HG02642 (cell line): ENCODE results near the gene DPT.

Experiments used
- ATAC-seq: cut with Tn5 transposase; IDR thresholded peaks from one replicate; pipeline ENCODE4 v1.9.1; 2021; ENCODE audit warnings: mild to moderate bottlenecking; ENCODE audit not compliant: unreplicated experiment, poor library complexity

DPT gene

GRCh38 chr1:168739908-168740307 lies 10.9 kb upstream of the DPT start:
- ATAC-seq = no peak

- no peak for ATAC-seq
These were observed 7.5 kb upstream of the DPT start for GRCh38 chr1:168736520-168736919.

- ATAC-seq = no peak
These were observed 7.0 kb upstream of the DPT start for GRCh38 chr1:168735974-168736373.

GRCh38 chr1:168734946-168735345 lies 5.9 kb upstream of the DPT start:
- no peak for ATAC-seq

- no peak for ATAC-seq
These were observed 5.3 kb upstream of the DPT start for GRCh38 chr1:168734271-168734670.

- no peak for ATAC-seq
These were observed 4.2 kb upstream of the DPT start for GRCh38 chr1:168733241-168733640.

- no peak for ATAC-seq
These were observed 3.7 kb upstream of the DPT start for GRCh38 chr1:168732736-168733135.

GRCh38 chr1:168731244-168731953 lies 2.4 kb upstream of the DPT start:
- ATAC-seq = no peak

- no peak for ATAC-seq
These were observed 398 bp upstream of the DPT start for GRCh38 chr1:168729405-168729802.

- no peak for ATAC-seq
These were observed 2.3 kb downstream of the DPT start for GRCh38 chr1:168726719-168727118.

- no peak for ATAC-seq
These were observed 2.7 kb downstream of the DPT start for GRCh38 chr1:168726281-168726680.

GRCh38 chr1:168725831-168726230 lies 3.2 kb downstream of the DPT start:
- no peak for ATAC-seq

GRCh38 chr1:168725060-168725459 lies 3.9 kb downstream of the DPT start:
- no peak for ATAC-seq

- ATAC-seq = no peak
These were observed 6.0 kb downstream of the DPT start for GRCh38 chr1:168723000-168723399.

GRCh38 chr1:168720839-168721238 lies 8.2 kb downstream of the DPT start:
- ATAC-seq = no peak

GRCh38 chr1:168719306-168720111 lies 9.5 kb downstream of the DPT start:
- peak; percentile 41 for ATAC-seq

GRCh38 chr1:168717906-168718891 lies 10.8 kb downstream of the DPT start:
- ATAC-seq = no peak

- no peak for ATAC-seq
These were observed 15.0 kb downstream of the DPT start for GRCh38 chr1:168714012-168714411.

- ATAC-seq = no peak
These were observed 19.3 kb downstream of the DPT start for GRCh38 chr1:168709405-168710363.
